GM21447 (cell line): ENCODE results near the gene HMGB1.

Experiments used
- ATAC-seq: cut with Tn5 transposase; IDR thresholded peaks from one replicate; pipeline ENCODE4 v1.9.1; 2021; ENCODE audit not compliant: unreplicated experiment

HMGB1 gene

GRCh38 chr13:30431269-30431940 is 34.3 kb downstream of the HMGB1 start:
- no peak for ATAC-seq

- ATAC-seq: peak; percentile 61
Measured at GRCh38 chr13:30429721-30430694, 35.7 kb downstream of the HMGB1 start.

GRCh38 chr13:30429235-30429634 is 36.5 kb downstream of the HMGB1 start:
- no peak for ATAC-seq

GRCh38 chr13:30423891-30424290 is 41.8 kb downstream of the HMGB1 start:
- ATAC-seq: no peak

- peak; percentile 55 for ATAC-seq
Measured at GRCh38 chr13:30422054-30422839, 43.5 kb downstream of the HMGB1 start, which contains the start of gene UBE2L5. UBE2L5 (plus strand) TSS chr13:30422493; CDS start chr13:30427991, 5,498 bp downstream.

GRCh38 chr13:30421093-30422053 is 44.4 kb downstream of the HMGB1 start:
- peak; percentile 33 for ATAC-seq

GRCh38 chr13:30418717-30419459 is 46.8 kb downstream of the HMGB1 start:
- ATAC-seq: no peak

- no peak for ATAC-seq
Measured at GRCh38 chr13:30418075-30418716, 47.5 kb downstream of the HMGB1 start.

GRCh38 chr13:30416471-30416870 is 49.3 kb downstream of the HMGB1 start:
- no peak for ATAC-seq

- ATAC-seq: peak; percentile 73
Measured at GRCh38 chr13:30415430-30416030, 50.2 kb downstream of the HMGB1 start.

GRCh38 chr13:30413842-30414241 is 51.9 kb downstream of the HMGB1 start:
- ATAC-seq: no peak

GRCh38 chr13:30412346-30412745 is 53.4 kb downstream of the HMGB1 start:
- no peak for ATAC-seq

GRCh38 chr13:30410705-30411125 is 55.0 kb downstream of the HMGB1 start:
- ATAC-seq: no peak

- ATAC-seq: no peak
Measured at GRCh38 chr13:30409886-30410704, 55.6 kb downstream of the HMGB1 start.

GRCh38 chr13:30408319-30409101 is 57.2 kb downstream of the HMGB1 start:
- peak; percentile 85 for ATAC-seq

- no peak for ATAC-seq
Measured at GRCh38 chr13:30406779-30407416, 58.8 kb downstream of the HMGB1 start.
